ENCODE results near the gene SELPLG.
"Not testable (repeated sequence)": the region's sequence is repeated elsewhere in the genome, so short reads cannot be mapped to it uniquely, and the experiment has no call there.

- not testable (repeated sequence) for TF ChIP-seq CTCF (IDR thresholded peaks at IDR 0.05); POLR2A (IDR thresholded peaks at IDR 0.05; ENCODE audit: low read depth); POLR2AphosphoS5 (IDR thresholded peaks at IDR 0.05); EP300 (IDR thresholded peaks at IDR 0.05)
Observed at GRCh38 chr12:108618953-108619274, 14.8 kb downstream of the SELPLG start.
